HepG2 (cell line): Measurements from ENCODE around the gene SMAD3. TPM values are rescaled to one million over a fixed set of nuclear protein-coding genes. Genes with fewer than 3 reads are reported as not detected.

Source experiments
- DPF2 ChIP-seq: sonication (generic); formaldehyde crosslinking; IDR thresholded peaks from 2 replicates; pipeline ENCODE4 v1.4.0; 2020; ENCODE audit warnings: mild to moderate bottlenecking, low read depth, missing genetic modification reagents, borderline replicate concordance
- GATAD2A ChIP-seq: IDR thresholded peaks from 2 replicates; pipeline ENCODE4 v1.6.1; 2016
- HOXA5 ChIP-seq: sonication (generic); formaldehyde crosslinking; IDR thresholded peaks from 2 replicates; pipeline ENCODE4 v1.4.0; 2020; ENCODE audit warnings: missing genetic modification reagents
- JUNB ChIP-seq: sonication (generic); formaldehyde crosslinking; IDR thresholded peaks from 2 replicates; pipeline ENCODE4 v1.8.0; 2022; ENCODE audit warnings: missing genetic modification reagents, mild to moderate bottlenecking, borderline replicate concordance
- KLF16 ChIP-seq, 2 experiments: sonication (generic) in 1 of 2; formaldehyde crosslinking in 1 of 2; IDR thresholded peaks; 2 replicates each; pipeline versions ENCODE4 v1.6.1 to v1.8.0; 2016 to 2023; ENCODE audit warnings: missing genetic modification reagents in 2 of 2, missing compliant biosample characterization in 1 of 2
- MED1 ChIP-seq: sonication (generic); formaldehyde crosslinking; IDR thresholded peaks from 2 replicates; pipeline ENCODE4 v1.4.0; 2020; ENCODE audit warnings: missing genetic modification reagents
- MXI1 ChIP-seq: IDR thresholded peaks from 3 replicates; pipeline ENCODE4 v1.6.1; 2012; ENCODE audit warnings: low read depth, low read length, inconsistent platforms, borderline replicate concordance
- NFAT5 ChIP-seq: sonication (generic); formaldehyde crosslinking; IDR thresholded peaks from 2 replicates; pipeline ENCODE4 v1.4.0; 2020; ENCODE audit warnings: missing genetic modification reagents
- PITX1 ChIP-seq: sonication (generic); formaldehyde crosslinking; IDR thresholded peaks from 2 replicates; pipeline ENCODE4 v1.5.1; 2020; ENCODE audit warnings: mild to moderate bottlenecking, missing genetic modification reagents
- SIX4 ChIP-seq: sonication (generic); formaldehyde crosslinking; IDR thresholded peaks from 2 replicates; pipeline ENCODE4 v1.4.0; 2020; ENCODE audit warnings: missing genetic modification reagents
- SMYD3 ChIP-seq: sonication (generic); formaldehyde crosslinking; IDR thresholded peaks from 2 replicates; pipeline ENCODE4 v1.8.1; 2023; ENCODE audit warnings: mild to moderate bottlenecking, missing genetic modification reagents
- SNAI1 ChIP-seq: sonication (generic); formaldehyde crosslinking; IDR thresholded peaks from 2 replicates; pipeline ENCODE4 v1.5.0; 2020; ENCODE audit warnings: mild to moderate bottlenecking, missing genetic modification reagents, borderline replicate concordance
- STAT6 ChIP-seq: sonication (generic); formaldehyde crosslinking; IDR thresholded peaks from 2 replicates; pipeline ENCODE4 v1.4.0; 2020; ENCODE audit warnings: missing genetic modification reagents, mild to moderate bottlenecking, borderline replicate concordance
- YEATS2 ChIP-seq: sonication (generic); formaldehyde crosslinking; IDR thresholded peaks from 2 replicates; pipeline ENCODE4 v1.4.0; 2020; ENCODE audit warnings: missing genetic modification reagents, borderline replicate concordance
- ZBTB4 ChIP-seq: sonication (generic); formaldehyde crosslinking; IDR thresholded peaks from 2 replicates; pipeline ENCODE4 v1.4.0; 2020; ENCODE audit warnings: missing genetic modification reagents, mild to moderate bottlenecking, borderline replicate concordance
- ZKSCAN1 ChIP-seq: fragments of 150-350 bp; IDR thresholded peaks from 2 replicates; pipeline ENCODE4 v1.6.1; 2014; ENCODE audit warnings: low read length
- ZNF317 ChIP-seq: sonication (generic); formaldehyde crosslinking; IDR thresholded peaks from 2 replicates; pipeline ENCODE4 v1.5.0; 2020; ENCODE audit warnings: mild to moderate bottlenecking, missing genetic modification reagents
- ZNF343 ChIP-seq: sonication (generic); formaldehyde crosslinking; IDR thresholded peaks from 2 replicates; pipeline ENCODE4 v1.4.0; 2020; ENCODE audit warnings: mild to moderate bottlenecking, missing genetic modification reagents
- polyA plus RNA-seq, 8 experiments: library from polyadenylated mRNA; depleted of rRNA in 3 of 8; stranded (reverse) in 7 of 8; unstranded in 1 of 8; fragments of >200 nt; fragmentation: Illumina TruSeq in 4 of 8; extraction: Trizol in 4 of 8; gene quantifications; 2 replicates each; pipeline versions ENCODE4 v1.2.1 to v1.2.3, GENCODE V29; 2011 to 2016; ENCODE audit warnings: low read depth in 4 of 8, missing spikeins in 1 of 8, mixed read lengths in 1 of 8; ENCODE audit not compliant: insufficient read depth in 1 of 8
- total RNA-seq, 5 experiments: library from RNA; depleted of rRNA; stranded (reverse); fragments of >200 nt; fragmentation: Illumina TruSeq; extraction: Trizol; gene quantifications; 2 replicates each; pipeline ENCODE4 v1.2.3, GENCODE V29; 2016; ENCODE audit warnings: low read depth in 1 of 5

Gene SMAD3
- total and polyA plus RNA-seq, 2 of the 13 experiments (the other 11 are each of a cell fraction or from before 2014, with no cell fraction given): 8.6 to 56.3 TPM

- TF ChIP-seq MXI1 (peak; percentile 14; the same call in 1 of the 3 replicates), ZKSCAN1 (peak; percentile 17; the same call in 1 of the 2 replicates), STAT6 (CRISPR knock-in tag) (0 out of 2 replicates have a peak, but pooled peaks have one; percentile 30), ZNF343 (CRISPR knock-in tag) (no peak), ZBTB4 (0 out of 2 replicates have a peak, but pooled peaks have one; percentile 33), HOXA5 (0 out of 2 replicates have a peak, but pooled peaks have one; percentile 53), KLF16 (CRISPR knock-in tag; IDR thresholded peaks at IDR 0.05) (peak in 1 of 2 experiments; percentile 24; a peak in 2 of 4 replicates), SMYD3 (CRISPR knock-in tag) (peak; percentile 71; the same call in 1 of the 2 replicates), DPF2 (CRISPR knock-in tag) (0 out of 2 replicates have a peak, but pooled peaks have one; percentile 62), PITX1 (CRISPR knock-in tag) (peak; percentile 87), YEATS2 (peak; percentile 17; the same call in 1 of the 2 replicates), NFAT5 (CRISPR knock-in tag) (no peak), GATAD2A (CRISPR knock-in tag) (peak; percentile 89), ZNF317 (CRISPR knock-in tag) (no peak), SIX4 (CRISPR knock-in tag) (peak; percentile 39; the same call in 1 of the 2 replicates), MED1 (peak; percentile 80), JUNB (CRISPR knock-in tag) (0 out of 2 replicates have a peak, but pooled peaks have one; percentile 27), SNAI1 (CRISPR knock-in tag) (no peak)
Measured at GRCh38 chr15:67030036-67030762, 35.2 kb upstream of the SMAD3 start (continued).
